ENCODE data around the gene PRKAA2.

The PRKAA2 gene

DNA sequence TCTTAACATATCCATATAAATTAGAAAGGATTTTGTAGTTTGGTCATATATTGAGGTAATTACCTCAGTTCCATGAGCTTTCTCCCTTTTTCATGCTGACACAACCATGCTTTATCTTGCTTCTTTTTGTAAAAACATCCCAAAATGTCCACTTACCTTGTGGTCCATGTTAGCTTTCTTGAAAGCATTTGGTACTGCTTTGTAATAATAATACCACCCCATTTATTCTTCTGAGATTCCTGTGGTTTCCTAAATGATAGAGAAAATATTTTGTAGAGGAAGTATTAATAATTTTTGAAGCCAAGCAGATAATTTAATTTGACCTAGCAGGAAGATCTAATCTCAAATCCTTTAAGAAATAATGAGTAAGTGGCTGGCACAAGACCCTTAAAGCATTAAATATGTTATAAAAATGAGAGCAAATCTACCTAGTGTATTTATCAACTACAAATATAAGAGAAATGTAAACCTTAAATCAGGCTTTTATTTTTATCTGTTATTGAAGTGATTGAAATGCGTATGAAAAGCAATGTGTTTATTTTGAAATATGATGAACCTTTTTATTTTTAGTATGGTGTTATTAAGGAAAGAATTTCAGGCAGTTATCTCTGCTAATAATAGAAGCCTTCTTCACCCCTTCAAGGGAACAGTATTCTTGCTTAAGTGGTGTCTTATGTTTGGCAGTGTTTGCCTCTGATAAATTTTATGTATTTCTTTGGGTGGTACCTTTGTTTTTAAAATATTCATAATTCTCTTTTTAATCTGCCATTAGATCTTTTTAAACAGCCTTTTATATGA lies 9.2 kb downstream of the PRKAA2 start:
- DNase-seq (ENCODE audit: low read depth) = no peak

DNA sequence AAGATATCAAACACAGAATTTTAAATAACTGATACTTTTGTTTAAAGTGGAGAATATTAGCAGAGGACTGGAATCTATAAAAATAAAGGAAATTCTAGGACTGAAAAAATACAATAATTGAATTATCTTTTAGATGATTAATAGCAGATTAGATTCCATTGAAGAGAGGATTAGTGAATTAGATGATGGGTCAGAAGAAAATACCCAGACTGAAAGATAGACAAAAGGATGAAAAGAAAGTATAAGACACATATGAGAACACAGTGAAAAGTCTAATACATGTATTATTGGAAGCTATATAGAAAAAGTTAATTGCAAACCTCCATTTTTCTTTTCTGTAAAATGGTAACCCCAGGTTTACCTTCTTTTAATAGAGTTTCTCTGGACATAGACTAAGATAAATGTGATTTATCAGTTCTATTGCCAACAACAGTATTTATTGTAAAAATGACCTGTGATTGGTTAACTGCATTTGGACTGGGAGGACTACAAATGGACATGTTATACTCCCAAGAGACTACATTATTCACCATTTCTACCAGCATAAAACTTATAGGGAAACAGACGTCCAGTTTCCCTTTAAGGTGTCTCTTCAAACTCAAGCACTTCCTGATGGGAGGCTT lies 11.0 kb downstream of the PRKAA2 start:
- DNase-seq (ENCODE audit: low read depth) = no peak

DNA sequence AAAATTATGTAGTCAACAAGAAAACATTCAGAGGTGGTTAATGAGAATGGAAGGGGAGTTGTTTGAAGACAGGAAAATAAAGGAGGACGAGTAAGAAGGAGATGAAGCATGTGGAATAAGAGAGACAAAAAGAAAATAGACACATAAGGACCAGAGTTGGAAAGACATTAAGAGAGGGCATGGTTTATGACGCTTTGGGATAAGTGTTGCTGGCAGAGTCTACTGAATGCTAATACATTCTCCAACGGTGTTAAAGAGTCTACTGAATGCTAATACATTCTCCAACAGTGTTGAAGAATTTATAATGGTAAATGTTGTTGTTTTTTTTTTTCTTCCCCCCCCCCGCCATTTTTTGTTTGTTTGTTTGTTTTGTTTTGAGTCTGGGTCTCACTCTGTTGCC lies 13.1 kb downstream of the PRKAA2 start:
- no peak for DNase-seq (ENCODE audit: low read depth)

- DNase-seq (ENCODE audit: low read depth) = no peak
These were observed 15.2 kb downstream of the PRKAA2 start for GRCh38 chr1:56660293-56660692.

DNA sequence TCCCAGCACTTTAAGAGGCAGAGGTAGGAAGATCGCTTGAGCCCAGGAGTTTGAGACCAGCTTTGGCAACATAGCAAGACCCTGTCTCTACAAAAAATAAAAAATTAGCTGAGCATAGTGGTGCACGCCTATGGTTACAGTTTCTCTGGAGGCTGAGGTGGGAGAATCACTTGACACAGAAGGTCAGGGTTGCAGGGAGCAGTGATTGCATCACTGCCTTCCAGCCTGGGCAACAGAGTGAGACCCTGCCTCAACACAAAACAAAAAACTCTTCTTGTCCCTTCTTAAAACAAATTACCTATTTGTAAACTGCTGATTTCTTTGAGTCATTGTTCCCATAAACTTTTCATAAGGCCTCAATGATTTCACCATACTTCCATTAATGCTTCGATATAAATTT lies 18.7 kb downstream of the PRKAA2 start:
- no peak for DNase-seq (ENCODE audit: low read depth)

GRCh38 chr1:56665384-56665783 lies 20.3 kb downstream of the PRKAA2 start:
- no peak for DNase-seq (ENCODE audit: low read depth)

GRCh38 chr1:56666112-56666608 lies 21.0 kb downstream of the PRKAA2 start:
- DNase-seq (ENCODE audit: low read depth) = no peak

GRCh38 chr1:56670350-56670749 lies 25.2 kb downstream of the PRKAA2 start:
- no peak for DNase-seq (ENCODE audit: low read depth)

GRCh38 chr1:56671085-56671484 lies 26.0 kb downstream of the PRKAA2 start:
- no peak for DNase-seq (ENCODE audit: low read depth)

- DNase-seq (ENCODE audit: low read depth) = no peak
These were observed 26.4 kb downstream of the PRKAA2 start for GRCh38 chr1:56671542-56671941.

- no peak for DNase-seq (ENCODE audit: low read depth)
These were observed 27.5 kb downstream of the PRKAA2 start for GRCh38 chr1:56672579-56672978.

DNA sequence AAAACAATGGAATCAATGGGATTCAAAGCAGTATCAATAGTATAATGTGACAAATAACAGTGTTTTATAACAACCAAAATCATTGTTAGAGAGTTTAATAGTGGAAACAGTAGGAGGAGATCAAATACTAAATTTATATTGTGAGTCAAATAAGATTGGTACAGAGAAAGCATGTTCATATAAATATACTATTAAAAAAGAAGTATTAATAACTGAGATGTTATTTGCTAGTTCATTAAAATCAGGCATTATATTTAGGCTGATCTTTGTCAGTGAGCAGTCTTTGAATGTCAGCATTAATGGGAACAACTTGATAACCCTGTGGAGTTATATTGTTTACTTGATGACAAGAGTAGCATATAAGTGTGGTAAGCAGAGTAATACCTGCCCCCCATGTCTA lies 30.6 kb downstream of the PRKAA2 start:
- DNase-seq (ENCODE audit: low read depth) = no peak

GRCh38 chr1:56676571-56677035 lies 31.5 kb downstream of the PRKAA2 start:
- peak; percentile 67 for DNase-seq (ENCODE audit: low read depth)

DNA sequence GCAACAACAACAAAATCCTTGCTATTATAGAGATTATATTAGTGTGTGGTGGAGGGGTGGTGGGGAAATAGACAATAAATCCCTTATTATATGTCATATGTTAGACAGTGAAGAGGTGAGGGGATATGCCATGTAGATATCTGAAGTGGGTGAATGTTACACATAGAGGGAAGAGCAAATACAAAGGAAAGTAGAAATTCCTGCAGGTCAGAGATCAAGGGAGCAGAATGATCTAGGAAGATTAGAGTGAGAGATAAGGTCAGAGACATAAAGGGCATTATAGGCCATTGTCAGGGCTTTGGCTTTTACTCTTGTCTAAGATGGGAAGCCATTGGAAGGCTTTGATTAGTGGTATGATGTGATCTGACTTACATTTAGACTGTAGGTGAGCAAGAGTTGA lies 38.5 kb downstream of the PRKAA2 start:
- DNase-seq (ENCODE audit: low read depth) = no peak

DNA sequence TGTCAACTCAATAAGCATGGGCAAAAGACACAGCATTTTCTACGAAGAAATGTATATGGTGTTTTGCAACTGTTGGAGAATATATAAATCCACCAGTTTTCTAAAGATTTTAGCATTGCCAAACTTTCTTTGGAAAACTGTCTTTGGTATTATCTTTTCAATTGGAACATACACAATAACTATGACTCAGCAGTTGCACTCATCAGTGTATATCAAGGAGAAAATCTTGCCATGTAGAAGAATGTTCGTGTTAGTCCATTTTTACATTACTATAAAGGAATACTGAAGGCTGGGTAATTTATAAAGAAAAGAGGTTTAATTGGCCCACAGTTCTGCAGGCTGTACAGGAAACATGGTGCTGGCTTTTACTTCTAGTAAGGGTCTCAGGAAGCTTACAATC lies 41.1 kb downstream of the PRKAA2 start:
- peak; percentile 18 for DNase-seq (ENCODE audit: low read depth)

DNA sequence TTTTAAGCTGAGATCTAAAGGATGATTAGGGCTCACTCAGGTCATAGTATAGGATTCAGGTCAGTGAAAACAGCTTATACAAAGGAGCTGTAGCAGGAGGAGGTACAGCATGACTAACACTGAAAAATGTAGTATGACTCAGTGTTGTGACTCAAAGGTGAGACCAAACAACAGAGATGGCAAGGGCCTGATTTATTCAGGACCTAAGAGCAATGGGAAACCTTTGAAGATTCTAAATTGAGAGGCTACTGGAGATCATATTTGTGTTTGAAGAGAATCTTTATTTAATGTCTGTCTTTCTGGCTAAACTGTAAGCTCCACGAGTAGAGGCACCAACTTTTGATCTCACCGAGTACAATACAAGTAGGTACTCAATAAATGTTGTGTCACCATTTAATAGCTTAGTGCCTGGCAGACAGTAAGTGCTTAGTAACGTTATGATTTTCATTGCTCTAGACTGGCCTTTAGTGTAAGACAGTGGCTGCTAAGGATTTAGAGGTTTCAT lies 43.5 kb downstream of the PRKAA2 start:
- DNase-seq (ENCODE audit: low read depth) = peak; percentile 68

DNA sequence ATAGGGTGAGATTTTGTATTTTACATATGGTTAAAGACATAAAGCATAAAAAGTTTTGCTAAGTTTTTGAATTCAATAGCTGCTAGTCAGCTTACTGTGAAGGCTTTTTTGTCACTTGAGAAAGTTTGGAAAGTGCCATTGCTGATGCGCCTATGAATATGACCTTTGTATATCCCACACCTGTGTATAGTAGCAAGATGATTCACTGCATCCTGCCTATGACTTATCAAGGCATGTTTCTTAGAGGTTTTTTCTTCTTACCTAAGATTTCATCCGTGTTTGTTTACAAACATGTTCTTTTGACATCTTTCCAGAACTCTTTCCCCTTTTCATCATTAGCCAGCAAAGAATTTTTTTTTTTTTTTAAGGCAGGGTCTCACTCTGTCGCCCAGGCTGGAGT lies 51.5 kb downstream of the PRKAA2 start:
- DNase-seq (ENCODE audit: low read depth) = no peak

- no peak for DNase-seq (ENCODE audit: low read depth)
These were observed 58.6 kb downstream of the PRKAA2 start for GRCh38 chr1:56703747-56704146.

- DNase-seq (ENCODE audit: low read depth) = no peak
These were observed 62.3 kb downstream of the PRKAA2 start for GRCh38 chr1:56707379-56707778.

GRCh38 chr1:56709269-56709880 lies 64.3 kb downstream of the PRKAA2 start:
- DNase-seq (ENCODE audit: low read depth) = peak; percentile 44

DNA sequence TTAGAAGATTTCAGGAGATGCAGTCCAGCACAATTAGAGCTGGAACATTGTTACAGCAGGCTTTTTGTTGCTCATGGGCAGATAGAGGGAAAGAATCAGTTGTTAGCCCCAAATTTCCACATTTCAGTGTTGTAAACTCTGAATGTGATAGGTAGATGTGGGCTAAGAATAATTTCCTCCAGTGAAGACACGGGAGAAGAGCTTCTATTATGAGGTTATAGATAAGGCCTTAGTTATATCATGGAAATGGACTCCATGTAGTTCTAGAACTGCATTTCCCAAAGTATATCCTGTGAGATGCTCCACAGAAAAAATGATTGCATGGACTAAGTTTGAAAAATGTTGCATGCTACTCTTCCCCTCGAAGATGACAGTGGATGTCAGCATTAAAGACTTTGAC lies 64.9 kb downstream of the PRKAA2 start:
- DNase-seq (ENCODE audit: low read depth) = no peak

DNA sequence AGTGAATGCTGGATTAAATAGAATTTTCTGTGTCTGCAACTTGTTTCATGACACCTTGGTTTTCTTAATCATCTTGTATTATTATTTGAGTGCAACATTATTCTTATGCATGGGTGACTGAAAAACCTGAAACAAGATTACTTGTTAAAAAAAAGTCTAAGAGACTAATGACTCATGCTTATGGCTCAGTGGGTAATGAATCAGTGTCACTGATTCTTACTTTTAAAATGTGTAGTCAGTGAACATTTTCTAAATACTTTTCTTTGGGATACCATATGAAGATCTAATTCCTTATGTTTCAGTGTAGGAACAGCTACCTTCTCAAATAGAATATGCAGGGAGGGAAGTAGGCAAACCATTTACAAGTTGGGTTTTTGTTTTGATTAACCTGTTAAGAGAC lies 65.5 kb downstream of the PRKAA2 start:
- DNase-seq (ENCODE audit: low read depth) = peak; percentile 80

- no peak for DNase-seq (ENCODE audit: low read depth)
These were observed 67.0 kb downstream of the PRKAA2 start for GRCh38 chr1:56712150-56712549.

Measured in amniotic epithelial cell (primary cell).